ENCODE results near the gene NPHP4.

The NPHP4 gene

DNA sequence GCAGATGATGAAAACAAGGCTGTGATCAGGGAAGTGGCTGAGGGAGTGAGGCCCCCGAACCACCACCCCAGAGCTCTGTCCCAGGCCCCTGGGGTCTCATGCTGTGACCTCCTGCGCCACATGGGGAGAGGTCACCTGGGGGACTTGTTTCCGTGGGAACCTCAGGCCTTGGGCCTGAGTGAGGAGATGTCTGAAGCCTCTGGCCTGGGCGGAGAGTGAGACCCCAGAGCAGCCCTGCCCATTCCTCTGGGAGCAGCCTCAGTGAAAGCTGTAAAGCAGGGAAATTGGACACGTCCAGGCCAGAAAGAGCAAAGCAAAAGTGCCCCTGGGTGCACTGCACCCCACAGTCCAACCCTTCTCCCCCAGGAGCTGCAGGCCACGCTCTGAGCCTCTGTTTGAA is 16.5 kb upstream of the NPHP4 start:
- Histone ChIP-seq H3K9ac (ENCODE audit: low read length) (no peak overlapping the region), H3K4me3 (ENCODE audit: low read length) (no peak overlapping the region), H3K9me3 (ENCODE audit: control insufficient read depth, low read depth, low read length) (no peaks in the 10 kb centered on the region), H3K4me1 (ENCODE audit: control insufficient read depth, low read depth, low read length) (peaks cover 7% of the 10 kb centered on the region), H3K27me3 (ENCODE audit: control insufficient read depth, insufficient read depth, low read length) (peaks cover 5% of the 10 kb centered on the region), H3K27ac (ENCODE audit: low read length) (no peak overlapping the region), H3K36me3 (ENCODE audit: control insufficient read depth, low read depth, low read length) (no peaks in the 10 kb centered on the region)

DNA sequence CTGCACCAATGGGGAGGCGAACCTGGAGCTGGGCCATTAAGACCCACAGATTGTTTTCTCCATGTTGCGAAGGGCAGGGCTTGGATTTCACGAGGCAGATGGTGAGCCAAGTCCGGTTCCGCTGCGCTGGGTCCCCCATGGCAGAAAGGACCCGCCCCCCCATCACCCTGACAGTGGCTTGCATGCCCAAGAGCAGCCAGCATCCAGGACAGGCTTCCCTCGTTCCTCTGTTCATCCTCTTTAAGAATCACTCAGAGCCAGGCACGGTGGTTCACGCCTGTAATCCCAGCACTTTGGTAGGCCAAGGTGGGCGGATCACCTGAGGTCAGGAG is 15.8 kb upstream of the NPHP4 start:
- no peaks in the 10 kb centered on the region for H3K36me3 ChIP-seq (ENCODE audit: control insufficient read depth, low read depth, low read length)
- H3K4me3 ChIP-seq (ENCODE audit: low read length) = no peak overlapping the region
- no peak overlapping the region for H3K9ac ChIP-seq (ENCODE audit: low read length)
- no peak overlapping the region for H3K27ac ChIP-seq (ENCODE audit: low read length)
- H3K27me3 ChIP-seq (ENCODE audit: control insufficient read depth, insufficient read depth, low read length) = peaks cover 11% of the 10 kb centered on the region
- no peaks in the 10 kb centered on the region for H3K9me3 ChIP-seq (ENCODE audit: control insufficient read depth, low read depth, low read length)
- H3K4me1 ChIP-seq (ENCODE audit: control insufficient read depth, low read depth, low read length) = peaks cover 14% of the 10 kb centered on the region

DNA sequence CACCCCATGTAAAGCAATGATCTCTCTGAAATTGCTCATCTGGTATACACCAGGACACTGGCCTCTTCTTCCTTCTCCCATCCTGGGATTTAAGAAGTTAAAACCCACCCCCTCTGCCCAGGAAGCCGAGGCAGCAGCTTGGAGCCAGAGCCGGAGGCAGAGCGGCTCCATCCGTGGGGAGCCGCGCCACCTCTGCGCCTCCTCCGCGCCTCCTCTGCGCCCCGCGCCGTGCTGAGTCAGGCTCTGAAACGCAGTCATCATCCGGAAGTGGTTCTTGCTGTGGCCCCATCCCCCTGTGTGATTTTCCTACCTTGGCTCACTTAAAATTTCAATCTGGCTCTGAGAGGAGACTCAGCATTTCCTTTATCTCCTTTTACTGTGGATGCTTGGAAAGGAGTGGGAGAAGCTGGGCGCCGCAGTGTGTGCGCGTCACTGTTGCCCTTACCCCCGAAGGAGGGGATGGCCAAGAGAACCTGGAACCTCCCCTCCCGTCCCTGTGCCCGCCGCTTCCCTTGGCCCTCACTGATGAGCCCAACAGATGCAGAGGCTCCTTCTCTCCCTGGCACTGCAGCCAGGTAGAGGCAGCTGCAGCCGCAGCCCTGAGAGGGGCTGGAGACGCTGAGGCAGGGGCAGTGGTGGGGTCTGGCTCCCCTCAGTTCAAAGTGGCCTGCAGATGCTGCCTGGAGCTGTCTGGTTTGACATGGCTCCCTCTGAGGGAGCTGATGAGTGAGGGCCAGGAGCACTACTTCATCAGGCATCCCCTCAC is 15.3 kb upstream of the NPHP4 start:
- no peak overlapping the region for H3K9ac ChIP-seq (ENCODE audit: low read length)
- no peaks in the 10 kb centered on the region for H3K36me3 ChIP-seq (ENCODE audit: control insufficient read depth, low read depth, low read length)
- H3K4me3 ChIP-seq (ENCODE audit: low read length) = no peak overlapping the region
- H3K4me1 ChIP-seq (ENCODE audit: control insufficient read depth, low read depth, low read length) = peaks cover 15% of the 10 kb centered on the region
- H3K27ac ChIP-seq (ENCODE audit: low read length) = no peak overlapping the region
- H3K27me3 ChIP-seq (ENCODE audit: control insufficient read depth, insufficient read depth, low read length) = peaks cover 16% of the 10 kb centered on the region
- no peaks in the 10 kb centered on the region for H3K9me3 ChIP-seq (ENCODE audit: control insufficient read depth, low read depth, low read length)

DNA sequence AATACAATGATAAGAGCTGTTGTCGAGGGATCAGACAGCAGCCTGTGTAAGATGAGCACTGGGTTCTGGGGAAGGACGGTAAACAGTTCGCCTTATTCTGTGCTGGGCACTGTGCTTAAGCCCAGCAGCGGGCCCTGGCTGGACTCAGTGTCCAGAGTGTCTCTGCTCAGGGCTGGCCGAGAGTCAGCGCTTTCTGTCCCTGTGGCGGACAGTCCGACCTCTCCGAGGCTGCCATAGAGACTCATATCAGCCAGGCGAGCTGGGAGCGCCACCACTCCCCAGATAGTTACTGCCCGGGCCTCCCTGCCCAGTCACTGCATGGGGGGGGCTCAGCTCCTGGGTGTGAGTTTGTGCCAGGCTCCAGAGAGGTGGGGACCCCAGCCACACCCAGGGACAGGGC is 14.7 kb upstream of the NPHP4 start:
- Histone ChIP-seq H3K36me3 (ENCODE audit: control insufficient read depth, low read depth, low read length) (no peaks in the 10 kb centered on the region), H3K27me3 (ENCODE audit: control insufficient read depth, insufficient read depth, low read length) (peaks cover 19% of the 10 kb centered on the region), H3K9me3 (ENCODE audit: control insufficient read depth, low read depth, low read length) (no peaks in the 10 kb centered on the region), H3K4me3 (ENCODE audit: low read length) (no peak overlapping the region), H3K27ac (ENCODE audit: low read length) (no peak overlapping the region), H3K4me1 (ENCODE audit: control insufficient read depth, low read depth, low read length) (peaks cover 15% of the 10 kb centered on the region), H3K9ac (ENCODE audit: low read length) (no peak overlapping the region)

DNA sequence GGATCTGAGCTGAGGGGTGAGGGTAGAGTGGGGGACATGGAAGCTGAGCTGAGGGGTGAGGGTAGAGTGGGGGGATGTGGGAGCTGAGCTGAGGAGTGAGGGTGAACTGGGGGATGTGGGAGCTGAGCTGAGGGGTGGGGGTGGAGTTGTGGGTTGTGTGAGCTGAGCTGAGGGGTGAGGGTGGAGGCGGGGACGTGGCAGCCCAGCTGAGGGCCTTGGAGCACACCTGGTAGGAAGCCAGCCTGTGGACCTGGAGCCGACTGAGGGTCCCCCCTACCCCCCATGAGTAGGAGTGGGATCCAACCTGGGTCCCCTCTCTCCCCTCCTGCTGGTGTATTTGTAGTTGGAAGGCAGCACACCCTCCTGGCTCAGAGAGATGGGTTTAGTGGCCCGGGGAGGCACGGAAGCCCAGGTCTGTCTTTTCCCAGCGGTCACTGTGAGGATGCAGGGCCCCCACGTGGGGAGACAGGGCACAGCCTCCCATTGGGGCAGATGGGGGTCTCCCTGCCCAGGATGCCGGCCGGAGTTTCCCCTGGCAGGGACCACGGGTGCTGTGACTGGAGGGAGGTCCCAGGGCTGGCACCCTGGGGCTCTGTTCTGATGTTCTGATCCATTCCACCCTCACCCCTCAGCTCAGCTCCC is 13.2 kb upstream of the NPHP4 start:
- Histone ChIP-seq H3K9ac (ENCODE audit: low read length) (no peak overlapping the region), H3K27me3 (ENCODE audit: control insufficient read depth, insufficient read depth, low read length) (peaks cover 19% of the 10 kb centered on the region), H3K4me1 (ENCODE audit: control insufficient read depth, low read depth, low read length) (peaks cover 15% of the 10 kb centered on the region), H3K36me3 (ENCODE audit: control insufficient read depth, low read depth, low read length) (no peaks in the 10 kb centered on the region), H3K9me3 (ENCODE audit: control insufficient read depth, low read depth, low read length) (no peaks in the 10 kb centered on the region), H3K27ac (ENCODE audit: low read length) (no peak overlapping the region), H3K4me3 (ENCODE audit: low read length) (no peak overlapping the region)

DNA sequence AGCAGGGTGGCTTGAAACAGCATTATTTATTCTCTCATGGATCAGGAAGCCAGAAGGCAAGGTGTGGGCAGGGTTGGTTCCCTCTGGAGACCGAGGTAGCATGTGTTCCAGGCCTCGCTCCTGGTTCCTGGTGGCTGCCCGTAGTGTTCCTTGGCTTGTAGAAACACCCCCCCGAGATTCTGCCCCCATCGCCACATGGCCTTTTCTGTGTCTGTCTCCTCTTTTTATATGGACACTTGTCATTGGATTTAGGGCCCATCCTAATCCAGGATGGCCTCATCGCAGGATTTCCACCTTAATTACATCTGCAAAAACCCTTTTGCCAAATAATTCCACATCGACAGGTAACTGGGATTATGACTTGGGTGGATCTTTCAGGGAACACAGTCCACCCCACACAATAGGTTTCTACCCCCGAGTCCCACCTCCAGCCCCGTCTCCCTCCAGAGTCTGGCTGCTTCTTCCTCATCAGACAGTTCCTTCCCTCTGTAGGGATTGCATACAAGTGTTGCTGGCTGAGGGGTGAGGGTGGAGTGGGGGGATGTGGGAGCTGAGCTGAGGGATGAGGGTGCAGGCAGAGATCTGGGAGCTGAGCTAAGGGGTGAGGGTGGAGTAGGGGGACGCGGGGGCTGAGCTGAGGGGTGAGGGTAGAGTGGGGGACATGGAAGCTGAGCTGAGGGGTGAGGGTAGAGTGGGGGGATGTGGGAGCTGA is 12.3 kb upstream of the NPHP4 start:
- Histone ChIP-seq H3K9me3 (ENCODE audit: control insufficient read depth, low read depth, low read length) (no peaks in the 10 kb centered on the region), H3K4me1 (ENCODE audit: control insufficient read depth, low read depth, low read length) (peaks cover 15% of the 10 kb centered on the region), H3K27me3 (ENCODE audit: control insufficient read depth, insufficient read depth, low read length) (peaks cover 19% of the 10 kb centered on the region), H3K9ac (ENCODE audit: low read length) (no peak overlapping the region), H3K36me3 (ENCODE audit: control insufficient read depth, low read depth, low read length) (no peaks in the 10 kb centered on the region), H3K4me3 (ENCODE audit: low read length) (no peak overlapping the region), H3K27ac (ENCODE audit: low read length) (no peak overlapping the region)

DNA sequence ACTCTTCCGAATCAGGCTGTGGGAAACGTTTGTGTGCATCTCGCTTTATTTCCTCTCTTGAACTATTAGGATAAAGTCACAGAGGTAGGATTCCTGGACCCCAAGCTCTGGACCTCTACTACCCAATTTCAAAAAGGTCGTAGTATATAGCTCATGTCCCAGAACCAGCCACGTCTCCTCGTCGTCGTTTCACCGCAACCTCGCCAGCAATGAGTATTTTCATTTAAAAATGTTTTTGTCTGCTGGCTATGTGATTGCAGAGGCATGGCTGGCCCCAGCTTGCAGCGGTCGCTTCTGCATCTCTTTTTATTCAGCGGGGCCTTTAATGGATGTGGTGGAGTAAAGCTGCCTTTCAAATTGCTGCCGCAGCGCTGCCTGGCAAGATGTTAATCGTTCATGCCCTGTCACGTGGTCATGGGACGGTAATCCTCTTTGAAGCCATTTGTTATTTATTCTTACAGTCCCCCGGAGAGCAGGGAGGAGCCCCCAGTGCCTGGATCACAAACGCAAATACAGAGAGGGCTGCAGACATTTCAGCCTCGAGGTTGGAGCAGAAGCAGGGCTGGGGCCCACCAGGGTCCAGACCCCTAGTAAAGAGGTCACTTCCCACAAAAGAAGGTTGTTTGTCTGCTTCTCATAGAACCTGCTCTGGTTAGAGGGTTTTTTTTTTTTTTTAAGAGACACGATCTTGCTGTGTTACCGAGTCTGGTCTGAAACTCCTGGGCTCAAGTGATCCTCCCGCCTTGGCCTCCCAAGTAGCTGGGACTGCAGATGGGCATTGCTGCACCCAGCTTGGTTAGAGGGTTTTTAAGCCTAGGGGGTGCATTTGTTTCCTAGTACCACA is 11.6 kb upstream of the NPHP4 start:
- Histone ChIP-seq H3K9me3 (ENCODE audit: control insufficient read depth, low read depth, low read length) (no peaks in the 10 kb centered on the region), H3K36me3 (ENCODE audit: control insufficient read depth, low read depth, low read length) (no peaks in the 10 kb centered on the region), H3K9ac (ENCODE audit: low read length) (no peak overlapping the region), H3K27me3 (ENCODE audit: control insufficient read depth, insufficient read depth, low read length) (peaks cover 19% of the 10 kb centered on the region), H3K4me1 (ENCODE audit: control insufficient read depth, low read depth, low read length) (peaks cover 15% of the 10 kb centered on the region), H3K27ac (ENCODE audit: low read length) (no peak overlapping the region), H3K4me3 (ENCODE audit: low read length) (no peak overlapping the region)

DNA sequence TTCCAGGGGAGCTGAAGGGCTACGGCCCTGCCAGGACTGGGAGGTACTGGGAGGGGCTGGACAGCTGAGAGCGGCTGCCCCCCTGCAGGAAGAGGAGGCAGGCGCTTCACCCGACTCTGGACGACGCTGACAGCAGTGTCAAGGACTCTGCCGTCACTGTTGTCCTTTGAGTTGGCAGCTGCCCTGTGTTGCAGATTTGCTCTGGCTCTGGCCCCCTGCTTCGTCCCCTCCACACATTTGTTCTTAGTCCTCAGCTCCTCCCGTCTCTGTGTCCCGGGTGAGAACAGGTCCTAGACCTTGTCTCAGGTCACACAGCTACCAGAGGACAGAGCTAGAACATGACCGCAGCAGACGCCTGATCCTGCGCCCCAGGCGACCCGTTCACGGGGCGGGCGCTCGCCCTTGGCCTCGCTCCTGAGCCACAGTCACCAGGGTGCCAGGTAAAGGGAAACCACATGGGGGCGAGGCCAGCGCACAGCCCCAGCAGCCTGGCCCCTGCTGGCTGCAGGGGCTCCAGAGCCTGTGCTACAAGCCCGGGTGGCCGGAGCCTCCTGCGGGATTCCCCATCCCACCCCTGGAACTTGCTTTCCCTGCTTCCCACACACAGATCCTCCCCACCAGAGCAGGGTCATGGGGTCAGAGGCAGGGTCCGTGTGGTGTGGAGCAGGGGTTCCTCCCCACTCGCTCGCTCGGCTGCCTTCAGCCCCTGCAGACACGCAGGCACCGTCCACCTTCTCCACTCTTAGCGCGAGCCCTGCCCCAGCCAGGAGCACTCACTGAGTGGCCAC is 10.7 kb upstream of the NPHP4 start:
- Histone ChIP-seq H3K36me3 (ENCODE audit: control insufficient read depth, low read depth, low read length) (no peaks in the 10 kb centered on the region), H3K4me3 (ENCODE audit: low read length) (no peak overlapping the region), H3K27ac (ENCODE audit: low read length) (no peak overlapping the region), H3K9ac (ENCODE audit: low read length) (no peak overlapping the region), H3K4me1 (ENCODE audit: control insufficient read depth, low read depth, low read length) (peaks cover 15% of the 10 kb centered on the region), H3K9me3 (ENCODE audit: control insufficient read depth, low read depth, low read length) (no peaks in the 10 kb centered on the region), H3K27me3 (ENCODE audit: control insufficient read depth, insufficient read depth, low read length) (peaks cover 19% of the 10 kb centered on the region)

DNA sequence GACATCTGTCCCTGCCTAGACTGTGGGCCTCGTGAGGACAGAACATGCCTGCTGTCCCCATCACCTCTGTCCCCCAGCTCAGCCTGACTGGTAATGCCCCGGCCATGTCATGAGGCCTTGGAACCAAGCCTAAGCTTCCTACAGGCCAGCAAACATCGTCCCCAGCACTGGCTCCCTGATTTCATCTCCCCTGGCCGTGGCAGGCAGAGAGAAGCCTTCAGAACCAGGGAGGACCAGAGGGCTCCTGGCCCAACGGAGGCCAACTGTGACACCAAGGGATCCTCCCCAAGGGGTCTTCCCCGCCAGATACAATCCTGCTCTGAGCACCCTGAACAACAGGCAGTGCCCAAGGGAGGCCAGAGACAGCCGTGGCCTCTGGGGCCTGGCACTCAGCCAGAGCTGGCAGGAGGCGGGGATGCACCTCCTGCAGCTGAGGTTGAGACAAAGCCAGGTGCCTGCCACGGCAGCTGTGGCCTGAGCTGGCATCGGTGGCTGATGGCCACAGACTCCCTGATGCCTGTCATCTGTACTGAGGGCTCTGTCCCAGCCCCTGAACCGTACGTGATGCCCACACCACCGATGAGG is 9.9 kb upstream of the NPHP4 start:
- Histone ChIP-seq H3K27me3 (ENCODE audit: control insufficient read depth, insufficient read depth, low read length) (peaks cover 19% of the 10 kb centered on the region), H3K9me3 (ENCODE audit: control insufficient read depth, low read depth, low read length) (no peaks in the 10 kb centered on the region), H3K9ac (ENCODE audit: low read length) (no peak overlapping the region), H3K27ac (ENCODE audit: low read length) (no peak overlapping the region), H3K4me1 (ENCODE audit: control insufficient read depth, low read depth, low read length) (peaks cover 15% of the 10 kb centered on the region), H3K36me3 (ENCODE audit: control insufficient read depth, low read depth, low read length) (no peaks in the 10 kb centered on the region), H3K4me3 (ENCODE audit: low read length) (no peak overlapping the region)

DNA sequence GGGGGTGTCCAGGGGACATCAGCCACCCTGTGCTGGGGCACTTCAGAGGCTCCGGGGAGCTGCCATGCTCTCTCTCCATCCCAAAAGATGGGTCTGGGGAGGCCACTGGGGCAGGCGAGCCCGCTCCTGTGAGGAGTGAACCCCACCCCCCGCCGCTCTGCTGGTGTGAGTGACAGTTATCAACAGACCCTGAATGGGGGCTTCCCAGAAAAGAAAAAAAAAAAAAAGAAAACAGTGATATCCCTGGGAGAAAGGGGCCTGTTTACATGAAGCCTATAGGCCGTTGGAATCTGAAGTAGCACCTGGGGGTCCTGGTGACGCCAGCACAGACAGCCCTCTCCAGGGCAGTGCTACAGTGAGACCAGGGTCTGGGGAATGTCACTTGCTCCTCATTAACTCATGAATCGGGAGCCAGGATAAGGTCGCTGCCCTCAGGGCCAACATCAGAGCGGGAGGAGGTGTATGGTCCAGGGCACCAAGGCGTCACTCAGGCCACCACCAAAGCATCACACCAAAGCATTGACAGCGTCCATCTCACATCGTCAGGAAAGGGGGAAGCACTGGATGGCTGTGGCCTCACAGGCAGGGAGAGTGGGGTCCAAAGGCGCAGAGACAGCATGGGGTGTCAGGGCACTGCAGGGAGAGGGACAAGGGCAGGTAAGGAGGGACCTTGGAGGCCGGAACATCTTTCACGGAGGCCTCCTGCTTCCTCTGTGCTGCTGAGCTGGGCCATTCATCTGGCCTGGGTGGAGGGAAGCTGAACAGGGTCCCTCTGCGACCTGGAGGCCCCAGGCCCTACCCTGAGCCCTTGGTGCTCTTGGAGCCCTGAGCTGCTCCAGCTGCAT is 8.4 kb upstream of the NPHP4 start:
- Histone ChIP-seq H3K4me3 (ENCODE audit: low read length) (no peak overlapping the region), H3K9ac (ENCODE audit: low read length) (no peak overlapping the region), H3K36me3 (ENCODE audit: control insufficient read depth, low read depth, low read length) (no peaks in the 10 kb centered on the region), H3K27ac (ENCODE audit: low read length) (no peak overlapping the region), H3K9me3 (ENCODE audit: control insufficient read depth, low read depth, low read length) (no peaks in the 10 kb centered on the region), H3K4me1 (ENCODE audit: control insufficient read depth, low read depth, low read length) (peaks cover 15% of the 10 kb centered on the region), H3K27me3 (ENCODE audit: control insufficient read depth, insufficient read depth, low read length) (peaks cover 19% of the 10 kb centered on the region)

Data from iPS-18a (cell line).